Right cardiac atrium (tissue), 5 donors: ENCODE results near the gene TAF3. TPM values are rescaled to one million over a fixed set of nuclear protein-coding genes. Genes with fewer than 3 reads are reported as not detected.

ENCODE experiments used
- ATAC-seq, 2 donors: fragments of 200-7000 bp; cut with Tn5 transposase; one replicate each; pipeline versions ENCODE4 v1.8.0 to v1.9.1; 2020; ENCODE audit warnings: moderate library complexity in 2 of 2, mild to moderate bottlenecking in 1 of 2
- DNase-seq, 3 donors: peaks; one replicate each; pipeline ENCODE4 v3.0.0-alpha.2; 2020
- H3K27ac ChIP-seq: one replicate; pipeline ENCODE4 v1.5.1; 2013; ENCODE audit warnings: mild to moderate bottlenecking, low read length, control low read depth, moderate library complexity
- H3K27me3 ChIP-seq: one replicate; pipeline ENCODE4 v1.6.1; 2013; ENCODE audit not compliant: control insufficient read depth, insufficient read depth
- H3K4me1 ChIP-seq: one replicate; pipeline ENCODE4 v1.6.1; 2013; ENCODE audit warnings: low read length; ENCODE audit not compliant: control insufficient read depth, insufficient read depth
- H3K4me3 ChIP-seq: one replicate; pipeline ENCODE4 v1.5.1; 2013; ENCODE audit warnings: low read length, control low read depth
- H3K9me3 ChIP-seq: one replicate; pipeline ENCODE4 v1.6.1; 2013; ENCODE audit warnings: low read length; ENCODE audit not compliant: control insufficient read depth
- WGBS: extraction: QIAGEN DNeasy Blood & Tissue Kit; methylation state at CpG from one replicate; pipeline ENCODE4 v1.1.7; 2013; 5-methylcytosine and 5-hydroxymethylcytosine counted together
- intact Hi-C, 4 donors: fragments of 100-400 bp; cut with DNase I; formaldehyde crosslinking; loops; one replicate each; pipeline versions ENCODE4 v1.11.0 to v1.14.0; 2022 to 2023
- polyA plus RNA-seq: library from polyadenylated mRNA; stranded (reverse); fragments of 200-250 nt; gene quantifications from one replicate; pipeline ENCODE4 v1.2.3, GENCODE V29; 2013
- total RNA-seq, 4 donors: library from RNA; stranded (reverse); fragmentation: NEBNext Ultra II Directional; extraction: Animal tissue kit (Norgen Biotek cat#: 25700); gene quantifications; one replicate each; pipeline ENCODE4 v1.2.1, GENCODE V29; 2021
- donor health status: healthy with polysubstance abuse.
- donor health status: DM: no; HTN: yes; CAD: no.
- donor health status: DM: no; HTN: no; CAD: no.
- donor health status: DM: no; HTN: yes; CAD: no; lungs with severe emphysema.
- donor health status: DM: yes; HTN: yes; CAD: no.

TAF3 gene
- total and polyA plus RNA-seq, 5 donors: 4.7 to 11.3 (median 8.9) TPM

- Histone ChIP-seq H3K4me1 (no peaks in the 10 kb centered on the region), H3K9me3 (no peaks in the 10 kb centered on the region), H3K27ac (no peak overlapping the region), H3K4me3 (no peak overlapping the region), H3K27me3 (no peaks in the 10 kb centered on the region)
- intact Hi-C loops: no loop called here
- no peak for DNase-seq
- ATAC-seq: no peak
- WGBS: 96% methylated on average over 5 of the region's 5 CpGs
Observed at GRCh38 chr10:7937315-7937945, 119.1 kb downstream of the TAF3 start.

GRCh38 chr10:7941576-7941975 is 123.3 kb downstream of the TAF3 start:
- Histone ChIP-seq H3K4me1 (no peaks in the 10 kb centered on the region), H3K27me3 (no peaks in the 10 kb centered on the region), H3K9me3 (no peaks in the 10 kb centered on the region), H3K4me3 (no peak overlapping the region), H3K27ac (no peak overlapping the region)
- 81% methylated on average over 6 of the region's 6 CpGs for WGBS
- intact Hi-C loops: no loop called here
- DNase-seq (no peak), ATAC-seq (no peak)

- 72% methylated on average over 4 of the region's 4 CpGs for WGBS
- Histone ChIP-seq H3K4me3 (no peak overlapping the region), H3K27ac (no peak overlapping the region), H3K27me3 (no peaks in the 10 kb centered on the region), H3K4me1 (no peaks in the 10 kb centered on the region), H3K9me3 (no peaks in the 10 kb centered on the region)
- DNase-seq (no peak), ATAC-seq (no peak)
- intact Hi-C loops: no loop called here
Observed at GRCh38 chr10:7942316-7942715, 124.0 kb downstream of the TAF3 start.

GRCh38 chr10:7942859-7943258 is 124.6 kb downstream of the TAF3 start:
- Histone ChIP-seq H3K27me3 (no peaks in the 10 kb centered on the region), H3K4me1 (no peaks in the 10 kb centered on the region), H3K4me3 (no peak overlapping the region), H3K27ac (no peak overlapping the region), H3K9me3 (no peaks in the 10 kb centered on the region)
- DNase-seq: no peak
- no peak for ATAC-seq
- WGBS: 95% methylated on average over 11 of the region's 11 CpGs
- intact Hi-C loops: no loop called here

GRCh38 chr10:7944215-7944480 is 125.8 kb downstream of the TAF3 start:
- DNase-seq (no peak), ATAC-seq (no peak)
- Histone ChIP-seq H3K4me3 (no peak overlapping the region), H3K27me3 (no peaks in the 10 kb centered on the region), H3K27ac (no peak overlapping the region), H3K4me1 (no peaks in the 10 kb centered on the region), H3K9me3 (no peaks in the 10 kb centered on the region)
- 70% methylated on average over 2 of the region's 2 CpGs for WGBS
- intact Hi-C loops: no loop called here

GRCh38 chr10:7944537-7944936 is 126.2 kb downstream of the TAF3 start:
- H3K27me3 ChIP-seq: no peaks in the 10 kb centered on the region
- no peaks in the 10 kb centered on the region for H3K9me3 ChIP-seq
- no peak for ATAC-seq
- H3K27ac ChIP-seq: no peak overlapping the region
- DNase-seq: no peak
- intact Hi-C loops: no loop called here
- H3K4me1 ChIP-seq: no peaks in the 10 kb centered on the region
- H3K4me3 ChIP-seq: no peak overlapping the region

- DNase-seq (no peak), ATAC-seq (no peak)
- WGBS: 98% methylated on average over 2 of the region's 2 CpGs
- Histone ChIP-seq H3K27ac (no peak overlapping the region), H3K4me1 (no peaks in the 10 kb centered on the region), H3K4me3 (no peak overlapping the region), H3K27me3 (no peaks in the 10 kb centered on the region), H3K9me3 (no peaks in the 10 kb centered on the region)
- intact Hi-C loops: no loop called here
Observed at GRCh38 chr10:7945034-7945433, 126.7 kb downstream of the TAF3 start.

GRCh38 chr10:7945469-7946187 is 127.3 kb downstream of the TAF3 start:
- DNase-seq (no peak), ATAC-seq (no peak)
- H3K27ac ChIP-seq: no peak overlapping the region
- H3K4me1 ChIP-seq: no peaks in the 10 kb centered on the region
- WGBS: 85% methylated on average over 11 of the region's 11 CpGs
- H3K4me3 ChIP-seq: no peak overlapping the region
- H3K27me3 ChIP-seq: no peaks in the 10 kb centered on the region
- H3K9me3 ChIP-seq: no peaks in the 10 kb centered on the region
- intact Hi-C loops: no loop called here

GRCh38 chr10:7948371-7949000 is 130.2 kb downstream of the TAF3 start:
- Histone ChIP-seq H3K27me3 (no peaks in the 10 kb centered on the region), H3K9me3 (no peaks in the 10 kb centered on the region), H3K27ac (no peak overlapping the region), H3K4me3 (no peak overlapping the region), H3K4me1 (peaks cover 1% of the 10 kb centered on the region)
- intact Hi-C loops: no loop called here
- WGBS: 93% methylated on average over 6 of the region's 6 CpGs
- ATAC-seq (no peak), DNase-seq (no peak)

GRCh38 chr10:7950981-7951847 is 132.9 kb downstream of the TAF3 start:
- H3K27me3 ChIP-seq: no peaks in the 10 kb centered on the region
- intact Hi-C loops: no loop called here
- no peak overlapping the region for H3K27ac ChIP-seq
- H3K4me3 ChIP-seq: no peak overlapping the region
- ATAC-seq (no peak), DNase-seq (no peak)
- H3K9me3 ChIP-seq: no peaks in the 10 kb centered on the region
- 93% methylated on average over 9 of the region's 9 CpGs for WGBS
- H3K4me1 ChIP-seq: peaks cover 1% of the 10 kb centered on the region

GRCh38 chr10:7952266-7952665 is 134.0 kb downstream of the TAF3 start:
- no peaks in the 10 kb centered on the region for H3K9me3 ChIP-seq
- ATAC-seq: no peak
- no peak overlapping the region for H3K27ac ChIP-seq
- no peak overlapping the region for H3K4me3 ChIP-seq
- no peaks in the 10 kb centered on the region for H3K27me3 ChIP-seq
- H3K4me1 ChIP-seq: peaks cover 1% of the 10 kb centered on the region
- no peak for DNase-seq
- intact Hi-C loops: no loop called here
- WGBS: 97% methylated on average over 3 of the region's 3 CpGs
